GM10847 (cell line): ENCODE results near the gene SYF2.
"Not testable (repeated sequence)": the region's sequence is repeated elsewhere in the genome, so short reads cannot be mapped to it uniquely, and the experiment has no call there.

Experiments used
- POLR2A ChIP-seq: IDR thresholded peaks from 2 replicates; pipeline ENCODE4 v1.6.1; 2011; ENCODE audit not compliant: insufficient read length; ENCODE audit errors: extremely low read depth

SYF2 gene

GRCh38 chr1:25232027-25232865 lies at the start of gene SYF2:
TSS of gene SYF2 (minus strand) at chr1:25232502. CDS start at chr1:25232467, 35 bp downstream.
- TF ChIP-seq POLR2A: peak; percentile 61

GRCh38 chr1:25272238-25272637 lies 39.9 kb upstream of the SYF2 start, which contains the start of gene RHD:
TSS of gene RHD (plus strand) at chr1:25272509. CDS start at chr1:25272548, 39 bp downstream.
- TF ChIP-seq POLR2A: not testable (repeated sequence)

GRCh38 chr1:25257196-25257595 lies 24.9 kb upstream of the SYF2 start:
- no peak for TF ChIP-seq POLR2A

DNA sequence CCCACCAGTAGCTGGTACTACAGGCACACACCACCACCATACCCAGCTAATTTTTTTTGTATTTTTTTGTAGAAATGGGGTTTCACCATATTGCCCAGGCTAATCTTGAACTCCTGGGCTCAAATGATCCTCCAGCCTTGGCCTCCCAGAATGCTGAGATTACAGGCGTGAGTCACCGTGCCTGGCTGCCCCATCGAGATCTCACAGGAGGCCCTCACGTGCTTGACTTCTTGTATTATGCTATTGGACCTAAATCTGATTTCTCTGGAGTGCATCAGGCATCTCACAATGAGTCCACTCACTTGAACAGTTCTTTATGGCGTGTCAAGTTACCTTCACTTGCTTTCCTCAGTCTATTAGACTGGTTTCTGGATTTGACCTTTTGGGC lies 24.3 kb upstream of the SYF2 start:
- TF ChIP-seq POLR2A: no peak

- no peak for TF ChIP-seq POLR2A
Observed at GRCh38 chr1:25255706-25256577, 23.6 kb upstream of the SYF2 start.

GRCh38 chr1:25253911-25254310 lies 21.6 kb upstream of the SYF2 start:
- TF ChIP-seq POLR2A: no peak

- no peak for TF ChIP-seq POLR2A
Observed at GRCh38 chr1:25247829-25248754, 15.8 kb upstream of the SYF2 start.

GRCh38 chr1:25247024-25247828 lies 14.9 kb upstream of the SYF2 start, which contains the start of gene RSRP1:
TSS of gene RSRP1 (minus strand) at chr1:25247454. CDS start at chr1:25246963, 491 bp downstream.
- peak; percentile 99 for TF ChIP-seq POLR2A

- TF ChIP-seq POLR2A: no peak
Observed at GRCh38 chr1:25246600-25247023, 14.3 kb upstream of the SYF2 start.

GRCh38 chr1:25245809-25246599 lies 13.7 kb upstream of the SYF2 start:
- peak; percentile 13 for TF ChIP-seq POLR2A

- TF ChIP-seq POLR2A: no peak
Observed at GRCh38 chr1:25245393-25245792, 13.1 kb upstream of the SYF2 start.

GRCh38 chr1:25243907-25244306 lies 11.6 kb upstream of the SYF2 start:
- no peak for TF ChIP-seq POLR2A
